Upper lobe of left lung (tissue), 6 donors: ENCODE results near the gene MGAT4B. TPM values are rescaled to one million over a fixed set of nuclear protein-coding genes. Genes with fewer than 3 reads are reported as not detected.

ENCODE experiments used
- ATAC-seq, 2 donors: fragments of 200-7000 bp; cut with Tn5 transposase; one replicate each; pipeline ENCODE4 v1.9.1; 2022; ENCODE audit warnings: mild to moderate bottlenecking in 2 of 2, moderate library complexity in 2 of 2; ENCODE audit not compliant: low FRiP score in 2 of 2
- DNase-seq, 2 donors: peaks; one replicate each; pipeline ENCODE4 v3.0.0-alpha.2; 2019 to 2020
- H3K27ac ChIP-seq, 4 donors: fragments of 200-600 bp; sonication (generic); one replicate each; pipeline ENCODE4 v1.5.1; 2016 to 2019
- H3K27me3 ChIP-seq, 4 donors: fragments of 200-600 bp; sonication (generic); one replicate each; pipeline ENCODE4 v1.5.1; 2017 to 2019
- H3K36me3 ChIP-seq, 4 donors: fragments of 200-600 bp; sonication (generic); one replicate each; pipeline ENCODE4 v1.5.1; 2016 to 2019
- H3K4me1 ChIP-seq, 4 donors: fragments of 200-600 bp; sonication (generic); one replicate each; pipeline ENCODE4 v1.5.1; 2018 to 2019
- H3K4me3 ChIP-seq, 4 donors: fragments of 200-600 bp; sonication (generic); one replicate each; pipeline ENCODE4 v1.5.1; 2017 to 2019; ENCODE audit warnings: mild to moderate bottlenecking in 2 of 4, moderate library complexity in 1 of 4
- H3K9me3 ChIP-seq, 4 donors: fragments of 200-600 bp; sonication (generic); one replicate each; pipeline ENCODE4 v1.5.1; 2018 to 2019
- EP300 ChIP-seq, 4 donors: sonication (generic); formaldehyde crosslinking; IDR thresholded peaks; one replicate each; pipeline ENCODE4 v1.5.1; 2017; ENCODE audit warnings: antibody characterized with exemption in 4 of 4, control low read depth in 2 of 4
- POLR2A ChIP-seq, 4 donors: fragments of 450-650 bp; IDR thresholded peaks; one replicate each; pipeline ENCODE4 v1.5.1; 2016 to 2017; ENCODE audit warnings: antibody characterized with exemption in 4 of 4, mild to moderate bottlenecking in 2 of 4
- POLR2AphosphoS5 ChIP-seq, 2 donors: sonication (generic); formaldehyde crosslinking; IDR thresholded peaks; one replicate each; pipeline ENCODE4 v1.5.1; 2017; ENCODE audit warnings: antibody characterized with exemption in 2 of 2
- WGBS, 2 donors: methylation state at CpG; one replicate each; pipeline ENCODE4 v1.1.5; 2017 to 2018; 5-methylcytosine and 5-hydroxymethylcytosine counted together
- total RNA-seq, 6 donors: library from RNA; depleted of rRNA in 4 of 6; stranded (reverse); fragments of >200 nt in 4 of 6; gene quantifications; one replicate each; pipeline versions ENCODE4 v1.1.0 to v1.2.1, GENCODE V29; 2016 to 2021
- TF ChIP-seq, protein P1 (sequence below), 6 experiments: fragments of 450-650 bp in 4 of 6; fragments of 200-600 bp in 2 of 6; sonication (generic) in 2 of 6; IDR thresholded peaks; one replicate each; pipeline ENCODE4 v1.5.1; 2016 to 2019; ENCODE audit warnings: antibody characterized with exemption in 6 of 6
- donor health status: DM: no; HTN: no; CAD: no; lungs with moderate emphysema.
- donor health status: DM: no; HTN: yes; CAD: no; lungs with severe emphysema.

The MGAT4B gene
- total RNA-seq, 6 donors from 2014 or later: 107 to 266 (median 158) TPM

DNA sequence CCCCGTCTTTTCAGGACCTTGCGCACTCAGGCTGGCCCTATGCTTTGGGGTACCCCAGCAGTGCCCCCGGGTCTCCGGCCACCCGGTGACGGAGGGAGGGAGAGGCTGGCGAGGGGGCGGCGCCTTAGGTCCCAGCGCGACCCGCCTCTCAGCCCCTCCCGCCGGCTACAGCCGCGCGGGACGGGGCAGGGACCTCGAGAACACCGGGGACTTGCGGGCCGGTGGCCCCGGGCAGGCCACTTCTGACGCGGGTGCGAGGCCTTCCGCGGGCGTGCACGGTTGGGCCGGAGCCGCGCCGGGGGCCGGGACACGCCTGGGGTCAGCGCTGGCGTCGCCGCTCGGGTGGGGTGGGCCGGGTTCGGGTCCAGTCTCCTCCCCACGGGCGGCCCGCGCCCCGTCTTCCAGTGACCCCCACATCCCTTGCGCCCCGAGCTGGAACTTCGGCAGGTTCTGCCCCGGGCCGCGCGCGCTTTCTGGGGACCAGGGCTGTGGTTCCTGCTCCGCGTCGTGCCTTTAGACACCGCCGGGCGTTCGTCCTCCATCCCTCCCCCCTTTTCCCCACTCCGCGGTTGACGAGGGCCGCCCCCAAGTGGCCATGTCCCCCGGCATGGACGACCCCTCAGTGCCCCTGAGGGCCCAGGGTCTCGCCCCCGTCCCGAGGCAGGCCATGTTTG lies 10.3 kb upstream of the MGAT4B start:
- ATAC-seq (no peak), DNase-seq (peak in 1 of 2 donors; percentile 90)
- Histone ChIP-seq H3K4me3 (peak overlapping the region; percentile 32 to 61 (median 52)), H3K27ac (peak overlapping the region; percentile 6 to 81 (median 66)), H3K27me3 (no peaks in the 10 kb centered on the region), H3K36me3 (peaks cover 0 to 22% (median 8%) of the 10 kb centered on the region in 4 donors), H3K4me1 (peaks cover 31 to 44% (median 41%) of the 10 kb centered on the region in 4 donors), H3K9me3 (no peaks in the 10 kb centered on the region)
- TF ChIP-seq, protein P1, sequence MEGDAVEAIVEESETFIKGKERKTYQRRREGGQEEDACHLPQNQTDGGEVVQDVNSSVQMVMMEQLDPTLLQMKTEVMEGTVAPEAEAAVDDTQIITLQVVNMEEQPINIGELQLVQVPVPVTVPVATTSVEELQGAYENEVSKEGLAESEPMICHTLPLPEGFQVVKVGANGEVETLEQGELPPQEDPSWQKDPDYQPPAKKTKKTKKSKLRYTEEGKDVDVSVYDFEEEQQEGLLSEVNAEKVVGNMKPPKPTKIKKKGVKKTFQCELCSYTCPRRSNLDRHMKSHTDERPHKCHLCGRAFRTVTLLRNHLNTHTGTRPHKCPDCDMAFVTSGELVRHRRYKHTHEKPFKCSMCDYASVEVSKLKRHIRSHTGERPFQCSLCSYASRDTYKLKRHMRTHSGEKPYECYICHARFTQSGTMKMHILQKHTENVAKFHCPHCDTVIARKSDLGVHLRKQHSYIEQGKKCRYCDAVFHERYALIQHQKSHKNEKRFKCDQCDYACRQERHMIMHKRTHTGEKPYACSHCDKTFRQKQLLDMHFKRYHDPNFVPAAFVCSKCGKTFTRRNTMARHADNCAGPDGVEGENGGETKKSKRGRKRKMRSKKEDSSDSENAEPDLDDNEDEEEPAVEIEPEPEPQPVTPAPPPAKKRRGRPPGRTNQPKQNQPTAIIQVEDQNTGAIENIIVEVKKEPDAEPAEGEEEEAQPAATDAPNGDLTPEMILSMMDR (IDR thresholded peaks at IDR 0.05): peak in 1 of 6 experiments; percentile 12
- peak in 1 of 4 donors; percentile 35 for TF ChIP-seq POLR2A (IDR thresholded peaks at IDR 0.05)
- no peak for TF ChIP-seq EP300 (IDR thresholded peaks at IDR 0.05)
- 4 to 10% methylated on average over 3 to 20 of the region's 72 CpGs for WGBS, 2 donors

DNA sequence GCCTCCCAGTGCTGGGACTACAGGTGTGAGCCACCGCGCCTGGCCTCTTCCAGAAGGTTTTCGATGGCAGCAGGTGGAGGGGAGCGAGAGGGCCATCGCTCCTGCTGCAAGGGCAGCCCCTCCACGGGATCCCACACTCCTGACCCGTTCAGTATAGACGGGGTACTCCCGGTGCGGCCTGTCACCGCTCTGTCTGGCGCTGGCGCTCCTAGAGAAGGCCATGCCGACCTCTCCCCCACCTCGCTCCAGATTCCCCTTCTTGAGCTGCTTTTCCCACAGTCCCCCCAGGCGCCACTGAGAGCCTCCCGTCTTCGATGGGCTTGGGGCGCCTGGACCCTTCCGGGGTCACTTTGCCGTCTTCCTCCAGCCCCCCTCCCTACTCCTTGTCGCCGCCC lies 9.7 kb upstream of the MGAT4B start:
- H3K4me3 ChIP-seq: peak overlapping the region in 3 of 4 donors; percentile 51 to 61 (median 54)
- H3K27ac ChIP-seq: peak overlapping the region in 3 of 4 donors; percentile 58 to 81 (median 74)
- DNase-seq (no peak), ATAC-seq (no peak)
- WGBS, 2 donors: 52 to 54% methylated on average over 19 to 23 of the region's 23 CpGs
- H3K9me3 ChIP-seq: no peaks in the 10 kb centered on the region
- peaks cover 30 to 42% (median 39%) of the 10 kb centered on the region in 4 donors for H3K4me1 ChIP-seq
- peaks cover 0 to 21% (median 8%) of the 10 kb centered on the region in 4 donors for H3K36me3 ChIP-seq
- TF ChIP-seq EP300 (IDR thresholded peaks at IDR 0.05) (no peak), POLR2AphosphoS5 (IDR thresholded peaks at IDR 0.05) (no peak), POLR2A (IDR thresholded peaks at IDR 0.05) (no peak)
- TF ChIP-seq, protein P1 (IDR thresholded peaks at IDR 0.05): no peak
- H3K27me3 ChIP-seq: no peaks in the 10 kb centered on the region

DNA sequence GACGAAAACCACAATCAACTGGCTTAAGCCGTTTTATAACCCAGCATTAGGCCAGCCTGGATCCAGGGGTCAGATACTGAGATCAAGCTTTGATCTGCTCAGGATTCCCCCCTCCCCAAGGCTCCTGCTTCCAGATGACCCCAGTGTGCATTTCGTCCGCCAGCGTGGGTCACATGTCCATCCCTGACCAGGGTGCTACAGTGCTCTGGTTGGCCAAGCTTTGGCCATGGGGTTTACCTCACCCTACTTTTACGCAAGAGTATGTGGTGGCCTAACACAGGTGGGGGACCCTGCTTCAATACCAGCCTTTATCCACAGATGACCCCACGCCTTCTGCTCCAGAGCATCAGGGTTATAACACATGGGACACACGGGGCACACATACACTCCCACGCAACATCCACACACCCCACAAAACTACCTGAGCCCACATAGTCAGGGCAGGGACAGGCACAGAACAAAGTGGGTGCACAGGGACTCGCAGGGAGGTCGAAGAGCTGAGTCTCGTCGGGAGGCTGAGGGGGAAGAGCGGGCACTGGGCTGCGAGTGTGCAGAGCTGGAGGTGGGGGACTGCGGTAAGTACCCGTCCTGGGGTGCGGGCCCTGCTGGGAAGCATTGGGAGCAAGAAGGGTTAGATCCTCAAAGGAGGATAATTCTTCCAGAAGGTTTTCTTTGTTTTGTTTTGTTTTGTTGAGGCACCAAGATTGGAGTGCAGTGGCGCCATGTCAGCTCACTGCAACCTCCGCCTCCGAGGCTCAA lies 9.0 kb upstream of the MGAT4B start:
- TF ChIP-seq, protein P1 (IDR thresholded peaks at IDR 0.05): no peak
- no peak for TF ChIP-seq EP300 (IDR thresholded peaks at IDR 0.05)
- TF ChIP-seq POLR2A (IDR thresholded peaks at IDR 0.05): no peak
- no peak for TF ChIP-seq POLR2AphosphoS5 (IDR thresholded peaks at IDR 0.05)
- H3K9me3 ChIP-seq: no peaks in the 10 kb centered on the region
- ATAC-seq (no peak), DNase-seq (no peak)
- H3K27ac ChIP-seq: no peak overlapping the region
- no peak overlapping the region for H3K4me3 ChIP-seq
- H3K4me1 ChIP-seq: peaks cover 30 to 42% (median 39%) of the 10 kb centered on the region in 4 donors
- WGBS, 2 donors: 98% methylated on average over 17 to 21 of the region's 21 CpGs
- H3K27me3 ChIP-seq: no peaks in the 10 kb centered on the region
- peaks cover 0 to 21% (median 8%) of the 10 kb centered on the region in 4 donors for H3K36me3 ChIP-seq

DNA sequence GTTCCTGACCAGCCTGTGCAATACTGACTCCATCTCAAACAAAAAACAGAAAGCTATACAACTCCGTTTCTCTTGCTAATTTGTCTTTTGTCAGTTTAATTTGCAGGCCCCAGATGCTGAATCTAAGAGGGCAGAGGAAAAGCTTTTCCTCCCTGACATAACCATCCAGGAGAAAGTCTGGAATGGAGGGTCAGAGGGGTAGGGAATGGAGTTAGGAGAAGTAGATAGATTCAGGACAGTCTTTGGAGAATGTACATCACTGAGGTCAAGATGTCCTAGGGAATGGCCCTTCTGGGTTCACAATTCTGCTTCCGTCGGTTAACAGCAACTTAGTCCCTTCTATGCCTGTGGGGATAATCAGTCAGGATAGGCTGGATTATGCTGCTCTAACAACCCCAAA lies 7.4 kb upstream of the MGAT4B start:
- ATAC-seq (no peak), DNase-seq (no peak)
- WGBS, 2 donors: 79 to 86% methylated on average over 3 of the region's 3 CpGs
- H3K27me3 ChIP-seq: no peaks in the 10 kb centered on the region
- H3K4me1 ChIP-seq: peaks cover 18 to 28% (median 24%) of the 10 kb centered on the region in 4 donors
- peaks cover 0 to 21% (median 8%) of the 10 kb centered on the region in 4 donors for H3K36me3 ChIP-seq
- no peak overlapping the region for H3K27ac ChIP-seq
- no peak overlapping the region for H3K4me3 ChIP-seq
- TF ChIP-seq POLR2AphosphoS5 (IDR thresholded peaks at IDR 0.05): no peak
- TF ChIP-seq, protein P1 (IDR thresholded peaks at IDR 0.05): no peak
- no peak for TF ChIP-seq POLR2A (IDR thresholded peaks at IDR 0.05)
- TF ChIP-seq EP300 (IDR thresholded peaks at IDR 0.05): no peak
- no peaks in the 10 kb centered on the region for H3K9me3 ChIP-seq
